Sigmoid colon (tissue), 4 donors: ENCODE data around the gene CTCF.

Source experiments
- POLR2A ChIP-seq, 2 donors: fragments of 450-650 bp; IDR thresholded peaks; one replicate each; pipeline ENCODE4 v1.6.1; 2016; ENCODE audit warnings: antibody characterized with exemption in 2 of 2, mild to moderate bottlenecking in 2 of 2, moderate library complexity in 2 of 2
- POLR2AphosphoS5 ChIP-seq, 4 donors: sonication (generic); formaldehyde crosslinking; IDR thresholded peaks; one replicate each; pipeline ENCODE4 v1.6.1; 2017; ENCODE audit warnings: antibody characterized with exemption in 4 of 4
- TF ChIP-seq, protein P1 (sequence below), 4 experiments: fragments of 450-650 bp in 3 of 4; fragments of 200-600 bp in 1 of 4; IDR thresholded peaks; one replicate each; pipeline ENCODE4 v1.5.1; 2016 to 2019; ENCODE audit warnings: antibody characterized with exemption in 4 of 4, mild to moderate bottlenecking in 3 of 4, moderate library complexity in 2 of 4

DNA sequence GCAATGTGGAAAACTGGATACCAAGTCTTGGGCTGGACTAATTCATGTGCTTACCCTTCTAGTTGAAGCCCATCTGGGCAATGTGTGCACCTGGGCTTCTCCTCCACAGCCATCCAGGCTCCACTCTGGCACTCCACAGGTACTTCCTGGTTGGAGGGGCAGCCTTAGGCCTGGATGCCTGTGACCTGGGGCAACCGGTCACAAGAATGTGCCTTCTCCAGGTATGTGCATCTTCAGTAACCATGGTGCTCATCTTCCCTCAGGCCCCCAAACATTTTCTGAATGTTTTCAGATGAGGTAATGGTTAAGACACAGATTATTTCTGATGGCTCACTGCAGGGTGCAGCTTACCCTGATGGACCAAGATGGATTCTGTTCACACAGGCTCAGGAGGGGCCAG is 115.4 kb downstream of the CTCF start:
- TF ChIP-seq, protein P1, sequence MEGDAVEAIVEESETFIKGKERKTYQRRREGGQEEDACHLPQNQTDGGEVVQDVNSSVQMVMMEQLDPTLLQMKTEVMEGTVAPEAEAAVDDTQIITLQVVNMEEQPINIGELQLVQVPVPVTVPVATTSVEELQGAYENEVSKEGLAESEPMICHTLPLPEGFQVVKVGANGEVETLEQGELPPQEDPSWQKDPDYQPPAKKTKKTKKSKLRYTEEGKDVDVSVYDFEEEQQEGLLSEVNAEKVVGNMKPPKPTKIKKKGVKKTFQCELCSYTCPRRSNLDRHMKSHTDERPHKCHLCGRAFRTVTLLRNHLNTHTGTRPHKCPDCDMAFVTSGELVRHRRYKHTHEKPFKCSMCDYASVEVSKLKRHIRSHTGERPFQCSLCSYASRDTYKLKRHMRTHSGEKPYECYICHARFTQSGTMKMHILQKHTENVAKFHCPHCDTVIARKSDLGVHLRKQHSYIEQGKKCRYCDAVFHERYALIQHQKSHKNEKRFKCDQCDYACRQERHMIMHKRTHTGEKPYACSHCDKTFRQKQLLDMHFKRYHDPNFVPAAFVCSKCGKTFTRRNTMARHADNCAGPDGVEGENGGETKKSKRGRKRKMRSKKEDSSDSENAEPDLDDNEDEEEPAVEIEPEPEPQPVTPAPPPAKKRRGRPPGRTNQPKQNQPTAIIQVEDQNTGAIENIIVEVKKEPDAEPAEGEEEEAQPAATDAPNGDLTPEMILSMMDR (IDR thresholded peaks at IDR 0.05): no peak
- TF ChIP-seq POLR2A (IDR thresholded peaks at IDR 0.05): no peak
- TF ChIP-seq POLR2AphosphoS5 (IDR thresholded peaks at IDR 0.05): no peak
